ENCODE results near the gene KRTAP6-3.

GRCh38 chr21:30628109-30628508, 35.9 kb downstream of the KRTAP6-3 start:
- TF ChIP-seq POLR2AphosphoS5 (IDR thresholded peaks at IDR 0.05; ENCODE audit: insufficient read depth in 1 of 2, low read depth in 1 of 2) (no peak), POLR2A (IDR thresholded peaks at IDR 0.05) (no peak)
